GM19452 (cell line): ENCODE results near the gene CR1L.
"Not testable (repeated sequence)": the region's sequence is repeated elsewhere in the genome, so short reads cannot be mapped to it uniquely, and the experiment has no call there.

Experiments used
- ATAC-seq: cut with Tn5 transposase; IDR thresholded peaks from one replicate; pipeline ENCODE4 v1.9.1; 2021; ENCODE audit not compliant: unreplicated experiment

CR1L gene

DNA sequence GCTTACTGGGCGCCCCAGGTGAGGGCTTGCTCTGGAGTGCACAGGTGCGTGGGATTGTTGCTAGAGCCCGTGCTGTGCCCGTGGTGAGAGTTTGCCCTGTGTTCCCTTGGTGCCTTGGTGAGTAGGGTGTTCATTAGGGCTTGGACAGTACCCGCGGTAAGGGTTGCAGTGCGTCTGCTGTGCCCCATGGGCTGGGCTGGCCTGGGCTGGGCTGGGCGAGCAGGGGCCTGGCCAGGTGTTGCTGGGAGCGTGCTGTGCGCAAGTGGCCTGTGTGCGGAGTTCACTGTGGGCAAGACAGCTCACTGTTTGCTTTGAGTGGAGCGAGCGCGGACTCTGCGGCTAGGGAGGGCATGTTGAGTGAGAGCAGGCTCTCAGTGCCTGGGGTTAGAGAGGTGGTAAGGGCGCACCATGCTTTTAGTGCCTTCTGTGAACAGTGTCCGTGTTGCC is 725 bp downstream of the CR1L start:
- ATAC-seq = no peak

- ATAC-seq = no peak
Measured at GRCh38 chr1:207646171-207646570, 1.2 kb downstream of the CR1L start.

DNA sequence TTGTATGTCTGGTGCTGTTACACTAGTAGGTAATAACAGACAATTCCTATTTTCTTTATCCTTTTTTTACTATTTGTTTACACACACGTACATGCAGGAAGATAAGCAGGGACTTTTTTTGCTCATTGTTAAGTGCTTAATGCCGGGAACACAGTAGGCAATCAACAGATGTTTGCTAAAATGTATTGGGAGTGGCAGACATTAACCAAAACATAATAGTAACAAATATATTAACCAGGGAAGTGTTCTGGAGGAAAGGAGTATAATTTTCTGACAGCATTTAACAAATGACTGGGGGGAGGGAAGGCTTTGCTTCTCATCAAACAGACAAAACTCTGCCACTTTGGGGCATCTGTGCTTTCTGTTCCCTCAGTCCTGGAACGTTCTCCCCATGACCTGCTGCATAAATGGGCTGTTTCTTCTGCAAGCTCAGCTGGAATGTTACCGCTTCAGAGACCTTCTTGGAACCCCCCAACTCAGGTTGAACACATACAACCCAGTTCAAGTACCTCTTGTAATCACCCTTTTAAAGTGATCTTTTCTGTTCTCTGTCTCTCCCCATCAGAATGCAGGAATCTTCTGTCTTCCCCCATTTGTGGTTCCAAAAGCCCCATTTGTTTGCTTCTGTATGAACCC is 2.1 kb downstream of the CR1L start:
- ATAC-seq = no peak

DNA sequence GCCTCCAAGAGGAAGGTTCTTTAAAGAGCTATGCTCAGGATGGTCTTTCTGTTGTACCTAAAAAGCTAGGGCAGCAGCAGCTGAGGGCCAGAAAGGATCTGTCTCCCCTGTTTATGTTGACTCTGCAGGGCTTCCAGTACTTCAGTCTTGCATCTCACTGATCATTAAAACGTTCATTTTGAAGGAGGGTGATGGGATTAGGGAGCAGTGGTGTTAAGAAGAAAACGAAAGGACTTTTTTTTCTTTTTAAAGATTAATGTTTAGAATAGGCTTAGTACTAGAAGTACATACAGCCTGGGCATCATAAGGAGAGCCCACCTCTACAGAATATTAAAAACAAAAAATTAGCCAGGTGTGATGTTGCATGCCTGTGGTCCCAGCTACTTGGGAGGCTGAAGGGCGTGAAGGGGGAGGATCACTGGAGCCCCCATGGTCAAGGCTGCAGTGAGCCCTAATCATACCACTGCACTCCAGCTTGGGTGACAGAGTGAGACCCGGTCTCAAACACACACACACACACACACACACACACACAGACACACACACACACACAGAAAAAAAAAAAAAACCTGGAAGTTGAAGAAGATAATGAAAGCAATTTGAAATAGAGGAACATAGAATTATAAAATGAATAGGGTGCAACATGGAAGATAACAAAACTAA is 2.9 kb downstream of the CR1L start:
- no peak for ATAC-seq

GRCh38 chr1:207648334-207649209 is 3.6 kb downstream of the CR1L start:
- no peak for ATAC-seq

DNA sequence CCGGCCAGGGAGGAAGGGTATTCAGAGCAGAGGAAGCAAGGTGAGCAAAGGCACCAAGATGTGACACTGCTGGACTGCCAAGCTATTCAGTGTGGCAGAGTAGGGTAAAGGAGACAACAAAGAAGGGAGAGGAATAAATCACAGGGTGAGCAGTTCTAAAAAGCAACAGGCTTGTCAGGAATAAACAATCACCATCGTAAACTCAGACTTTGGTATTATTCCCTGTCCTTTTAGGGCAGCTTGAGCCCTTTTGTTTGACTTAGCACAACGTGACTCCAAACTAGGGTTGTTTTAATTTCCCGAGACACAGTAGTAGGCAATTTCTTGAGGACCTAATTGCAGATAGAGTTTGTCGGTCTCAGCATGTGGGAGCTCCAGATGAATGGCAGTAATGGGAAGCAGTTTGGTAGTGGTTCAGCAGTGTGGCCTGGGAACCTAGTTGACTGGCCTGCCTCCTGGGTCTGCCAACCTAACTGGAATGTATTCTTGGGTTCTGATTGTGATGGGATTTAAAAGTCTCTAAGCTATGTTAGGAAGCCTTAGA is 4.3 kb downstream of the CR1L start:
- ATAC-seq = no peak

DNA sequence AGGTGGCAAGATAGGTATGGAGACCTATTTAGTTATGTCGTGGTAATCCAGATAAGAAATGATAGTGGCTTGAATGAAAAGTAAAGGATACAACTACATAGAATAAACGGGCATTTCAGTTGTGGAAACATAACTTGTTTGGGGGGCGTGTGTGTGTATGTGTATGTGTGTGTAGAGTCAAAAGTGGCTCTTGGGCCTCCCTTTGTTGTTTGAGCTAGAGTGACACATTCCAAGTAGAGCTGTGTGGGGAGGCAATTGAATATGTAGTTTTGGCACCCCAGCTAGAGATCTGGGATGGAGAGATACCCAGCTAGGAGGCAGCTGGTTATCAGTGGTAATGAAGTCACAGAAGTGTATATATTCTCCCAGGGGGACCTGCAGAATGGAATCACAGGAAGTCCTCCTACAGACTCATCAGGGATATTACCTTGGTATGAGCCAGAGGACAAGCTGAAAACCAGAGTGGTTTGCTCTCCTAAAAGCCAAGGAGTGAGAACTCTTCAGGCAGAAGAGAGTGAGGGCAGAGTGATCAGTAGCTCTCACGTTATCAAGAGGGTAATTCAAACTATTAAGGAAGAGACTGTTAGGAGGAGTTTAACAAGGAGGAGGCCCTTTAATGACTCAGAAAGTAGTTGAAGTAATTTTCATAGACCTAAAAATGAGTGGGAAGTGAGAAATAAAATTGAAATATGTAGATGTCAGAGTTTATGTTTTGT is 5.1 kb downstream of the CR1L start:
- ATAC-seq = no peak

- ATAC-seq = no peak
Measured at GRCh38 chr1:207651583-207651982, 6.7 kb downstream of the CR1L start.

- no peak for ATAC-seq
Measured at GRCh38 chr1:207654320-207654719, 9.4 kb downstream of the CR1L start.

- no peak for ATAC-seq
Measured at GRCh38 chr1:207658408-207658807, 13.5 kb downstream of the CR1L start.

- no peak for ATAC-seq
Measured at GRCh38 chr1:207658904-207659485, 14.1 kb downstream of the CR1L start.

GRCh38 chr1:207659545-207660153 is 14.7 kb downstream of the CR1L start:
- no peak for ATAC-seq

DNA sequence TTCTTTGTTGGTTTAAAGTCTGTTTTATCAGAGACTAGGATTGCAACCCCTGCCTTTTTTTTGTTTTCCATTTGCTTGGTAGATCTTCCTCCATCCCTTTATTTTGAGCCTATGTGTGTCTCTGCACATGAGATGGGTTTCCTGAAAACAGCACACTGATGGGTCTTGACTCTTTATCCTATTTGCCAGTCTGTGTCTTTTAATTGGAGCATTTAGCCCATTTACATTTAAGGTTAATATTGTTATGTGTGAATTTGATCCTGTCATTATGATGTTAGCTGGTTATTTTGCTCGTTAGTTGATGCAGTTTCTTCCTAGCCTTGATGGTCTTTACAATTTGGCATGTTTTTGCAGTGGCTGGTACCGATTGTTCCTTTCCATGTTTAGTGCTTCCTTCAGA is 16.5 kb downstream of the CR1L start:
- not testable (repeated sequence) for ATAC-seq

DNA sequence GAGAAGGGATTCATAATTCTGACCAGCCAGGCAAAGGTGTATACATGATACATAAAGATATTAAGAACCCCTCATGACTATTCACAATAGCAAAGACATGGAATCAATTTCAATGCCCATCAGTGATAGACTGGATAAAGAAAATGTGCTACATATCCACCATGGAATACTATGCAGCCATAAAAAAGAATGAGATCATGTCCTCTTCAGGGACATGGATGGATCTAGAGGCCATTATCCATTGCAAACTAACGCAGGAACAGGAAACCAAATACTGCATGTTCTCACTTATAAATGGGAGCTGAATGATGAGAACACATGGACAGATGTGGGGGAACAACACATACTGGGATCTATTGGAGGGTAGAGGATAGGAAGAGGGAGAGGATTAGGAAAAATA is 21.4 kb downstream of the CR1L start:
- ATAC-seq = no peak

GRCh38 chr1:207669528-207670009 is 24.6 kb downstream of the CR1L start:
- ATAC-seq = no peak

DNA sequence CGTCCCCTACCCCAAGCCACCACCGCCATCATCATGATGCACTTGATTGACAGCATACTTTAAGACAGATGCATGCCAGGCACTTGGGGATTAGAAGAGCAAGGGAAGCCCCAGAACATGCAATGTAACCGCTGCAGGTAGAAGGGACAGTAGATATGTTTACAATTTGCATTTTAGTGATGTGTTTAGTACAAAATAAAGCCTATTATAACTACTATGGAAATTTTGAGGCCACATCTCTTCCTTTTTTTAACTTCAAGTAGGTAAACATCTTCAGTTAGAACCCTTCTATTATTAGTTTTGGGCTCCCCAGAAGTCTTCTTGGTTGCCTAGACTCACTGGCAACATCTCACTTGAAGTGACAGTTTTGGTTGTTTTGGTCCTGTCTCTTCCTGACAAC is 25.3 kb downstream of the CR1L start:
- peak; percentile 65 for ATAC-seq

DNA sequence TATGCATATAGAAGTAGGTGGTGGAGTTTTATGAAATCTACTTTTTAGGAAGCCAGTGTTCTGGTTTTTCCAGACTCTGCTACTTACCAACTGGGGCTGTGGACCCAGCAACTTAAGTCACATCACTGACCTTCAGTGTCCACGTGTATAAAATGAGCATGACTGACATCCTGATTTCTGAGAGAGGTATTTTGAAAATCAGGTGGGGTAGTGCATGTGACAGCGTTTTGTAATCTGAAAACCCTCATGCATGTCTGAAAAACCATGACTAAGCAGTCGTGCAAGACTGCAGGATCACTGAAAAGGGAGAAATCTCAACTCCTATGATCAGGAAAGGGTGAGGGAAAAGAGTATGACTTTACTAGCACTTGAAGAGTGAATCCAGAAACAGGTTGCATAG is 26.1 kb downstream of the CR1L start:
- ATAC-seq = no peak

- ATAC-seq = no peak
Measured at GRCh38 chr1:207672522-207673130, 27.7 kb downstream of the CR1L start.

DNA sequence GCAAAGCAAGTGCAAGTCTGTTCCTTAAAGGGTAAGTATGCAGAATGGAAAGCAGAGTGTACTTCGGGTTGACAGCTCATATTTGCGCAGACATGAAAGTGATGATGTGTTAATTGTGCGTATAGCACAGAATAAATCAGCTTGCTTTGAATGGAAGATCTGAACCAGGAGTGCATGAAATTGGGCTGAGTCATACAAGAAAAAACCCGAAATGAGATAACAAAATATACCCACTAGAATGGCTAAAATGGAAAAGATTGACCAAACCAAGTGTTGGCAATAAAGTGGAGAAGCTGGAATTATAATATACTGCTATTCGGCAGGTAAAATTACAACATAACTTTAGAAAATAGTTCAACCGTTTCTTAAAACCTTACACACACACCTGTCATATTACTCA is 28.5 kb downstream of the CR1L start:
- no peak for ATAC-seq

GRCh38 chr1:207676153-207676552 is 31.2 kb downstream of the CR1L start:
- ATAC-seq = no peak
